HG03442 (cell line): Measurements from ENCODE around the gene NT5E.

ENCODE experiments used
- ATAC-seq: cut with Tn5 transposase; IDR thresholded peaks from one replicate; pipeline ENCODE4 v1.9.1; 2021; ENCODE audit warnings: mild to moderate bottlenecking, moderate library complexity; ENCODE audit not compliant: unreplicated experiment

Gene NT5E

GRCh38 chr6:85459224-85459901, 9.5 kb downstream of the NT5E start:
- ATAC-seq, result no peak

- ATAC-seq, result no peak
These were observed 10.5 kb downstream of the NT5E start for GRCh38 chr6:85460154-85460920.

GRCh38 chr6:85460921-85461797, 11.3 kb downstream of the NT5E start:
- peak; percentile 79 for ATAC-seq

- ATAC-seq, result peak; percentile 1
These were observed 11.9 kb downstream of the NT5E start for GRCh38 chr6:85461798-85462170.

- no peak for ATAC-seq
These were observed 12.8 kb downstream of the NT5E start for GRCh38 chr6:85462673-85463072.

GRCh38 chr6:85463621-85464259, 13.9 kb downstream of the NT5E start:
- ATAC-seq, result no peak

GRCh38 chr6:85464260-85464644, 14.4 kb downstream of the NT5E start:
- no peak for ATAC-seq

GRCh38 chr6:85464722-85465150, 14.9 kb downstream of the NT5E start:
- ATAC-seq, result no peak

- peak; percentile 40 for ATAC-seq
These were observed 15.9 kb downstream of the NT5E start for GRCh38 chr6:85465762-85466161.

GRCh38 chr6:85468326-85468725, 18.4 kb downstream of the NT5E start:
- ATAC-seq, result no peak

GRCh38 chr6:85469276-85470022, 19.6 kb downstream of the NT5E start:
- no peak for ATAC-seq

GRCh38 chr6:85470023-85470410, 20.1 kb downstream of the NT5E start:
- ATAC-seq, result no peak

GRCh38 chr6:85472744-85473143, 22.9 kb downstream of the NT5E start:
- no peak for ATAC-seq

GRCh38 chr6:85473748-85474147, 23.9 kb downstream of the NT5E start:
- no peak for ATAC-seq

GRCh38 chr6:85476532-85476931, 26.6 kb downstream of the NT5E start:
- ATAC-seq, result no peak

- no peak for ATAC-seq
These were observed 29.3 kb downstream of the NT5E start for GRCh38 chr6:85479208-85479607.

- peak; percentile 4 for ATAC-seq
These were observed 32.5 kb downstream of the NT5E start for GRCh38 chr6:85482206-85482904.

- ATAC-seq, result peak; percentile 96
These were observed 33.2 kb downstream of the NT5E start for GRCh38 chr6:85482905-85483700.

GRCh38 chr6:85483846-85484245, 34.0 kb downstream of the NT5E start:
- no peak for ATAC-seq
